ENCODE results near the gene CHPT1.

Gene CHPT1

GRCh38 chr12:101768781-101769180 is 71.3 kb downstream of the CHPT1 start:
- no peak for DNase-seq

- DNase-seq: no peak
These were observed 72.4 kb downstream of the CHPT1 start for GRCh38 chr12:101769865-101770264.

- no peak for DNase-seq
These were observed 74.8 kb downstream of the CHPT1 start for GRCh38 chr12:101772012-101772775.

- peak; percentile 56 for DNase-seq
These were observed 76.3 kb downstream of the CHPT1 start for GRCh38 chr12:101773650-101774162.

- no peak for DNase-seq
These were observed 78.4 kb downstream of the CHPT1 start for GRCh38 chr12:101775816-101776215.

GRCh38 chr12:101777485-101777884 is 80.0 kb downstream of the CHPT1 start:
- DNase-seq: no peak

- no peak for DNase-seq
These were observed 80.5 kb downstream of the CHPT1 start for GRCh38 chr12:101777978-101778377.

All from NCI-H2227 treated with DMSO at 0.1 percent for 48 hours (cell line).